WTC11 (cell line): ENCODE results near the gene HCRT. TPM values are rescaled to one million over a fixed set of nuclear protein-coding genes. Genes with fewer than 3 reads are reported as not detected.

Experiments
- CREM ChIP-seq: sonication (generic); formaldehyde crosslinking; IDR thresholded peaks from 2 replicates; pipeline ENCODE4 v1.8.1; 2022; ENCODE audit warnings: mild to moderate bottlenecking, missing genetic modification reagents, moderate library complexity
- EMX1 ChIP-seq: fragments of 250-450 bp; sonication (Bioruptor Pico); IDR thresholded peaks from 2 replicates; pipeline ENCODE4 v1.8.0; 2021; ENCODE audit warnings: mild to moderate bottlenecking
- ETV6 ChIP-seq: sonication (generic); formaldehyde crosslinking; IDR thresholded peaks from 2 replicates; pipeline ENCODE4 v1.8.1; 2022; ENCODE audit warnings: mild to moderate bottlenecking, missing genetic modification reagents
- FOXP1 ChIP-seq: sonication (generic); formaldehyde crosslinking; IDR thresholded peaks from 2 replicates; pipeline ENCODE4 v1.8.0; 2022; ENCODE audit warnings: missing genetic modification reagents, mild to moderate bottlenecking, moderate library complexity, borderline replicate concordance
- GABPB1 ChIP-seq: sonication (generic); formaldehyde crosslinking; IDR thresholded peaks from 2 replicates; pipeline ENCODE4 v1.8.1; 2023; ENCODE audit warnings: mild to moderate bottlenecking, missing genetic modification reagents
- GTF2I ChIP-seq: fragments of 250-450 bp; sonication (Bioruptor Pico); conservative IDR thresholded peaks from 2 replicates; pipeline ENCODE4 v1.4.0; 2021; ENCODE audit warnings: mild to moderate bottlenecking
- HMGA2 ChIP-seq: fragments of 250-450 bp; sonication (Bioruptor Pico); IDR thresholded peaks from 2 replicates; pipeline ENCODE4 v1.4.0; 2021; ENCODE audit warnings: mild to moderate bottlenecking, moderate library complexity
- NFYB ChIP-seq: sonication (generic); formaldehyde crosslinking; conservative IDR thresholded peaks from 2 replicates; pipeline ENCODE4 v1.8.0; 2022; ENCODE audit warnings: low read depth, missing genetic modification reagents
- NR1H2 ChIP-seq: sonication (generic); formaldehyde crosslinking; IDR thresholded peaks from 2 replicates; pipeline ENCODE4 v1.9.0; 2021; ENCODE audit warnings: mild to moderate bottlenecking, moderate library complexity, missing genetic modification reagents
- NR2C2 ChIP-seq: sonication (generic); formaldehyde crosslinking; IDR thresholded peaks from 2 replicates; pipeline ENCODE4 v1.8.0; 2022; ENCODE audit warnings: mild to moderate bottlenecking, missing genetic modification reagents
- PRRX2 ChIP-seq: fragments of 250-450 bp; sonication (Bioruptor Pico); IDR thresholded peaks from 2 replicates; pipeline ENCODE4 v1.8.0; 2021; ENCODE audit warnings: mild to moderate bottlenecking
- RELA ChIP-seq: sonication (generic); formaldehyde crosslinking; IDR thresholded peaks from 2 replicates; pipeline ENCODE4 v1.8.1; 2022; ENCODE audit warnings: missing genetic modification reagents, mild to moderate bottlenecking, borderline replicate concordance
- RORB ChIP-seq: fragments of 250-450 bp; sonication (Bioruptor Pico); IDR thresholded peaks from 2 replicates; pipeline ENCODE4 v1.9.0; 2021; ENCODE audit warnings: mild to moderate bottlenecking
- SMAD3 ChIP-seq: sonication (generic); formaldehyde crosslinking; IDR thresholded peaks from 2 replicates; pipeline ENCODE4 v1.8.0; 2022; ENCODE audit warnings: missing genetic modification reagents, mild to moderate bottlenecking, borderline replicate concordance
- SMAD4 ChIP-seq: sonication (generic); formaldehyde crosslinking; IDR thresholded peaks from 2 replicates; pipeline ENCODE4 v1.8.0; 2022; ENCODE audit warnings: mild to moderate bottlenecking, missing genetic modification reagents
- SP1 ChIP-seq: sonication (generic); formaldehyde crosslinking; conservative IDR thresholded peaks from 2 replicates; pipeline ENCODE4 v1.8.1; 2022; ENCODE audit warnings: missing genetic modification reagents
- ZNF121 ChIP-seq: sonication (generic); formaldehyde crosslinking; IDR thresholded peaks from 2 replicates; pipeline ENCODE4 v1.8.0; 2023; ENCODE audit warnings: missing genetic modification reagents
- ZNF219 ChIP-seq: sonication (generic); formaldehyde crosslinking; IDR thresholded peaks from 2 replicates; pipeline ENCODE4 v1.8.0; 2023; ENCODE audit warnings: missing genetic modification reagents, mild to moderate bottlenecking, borderline replicate concordance
- ZNF232 ChIP-seq: sonication (generic); formaldehyde crosslinking; IDR thresholded peaks from 2 replicates; pipeline ENCODE4 v1.8.0; 2022; ENCODE audit warnings: mild to moderate bottlenecking, missing genetic modification reagents
- ZNF263 ChIP-seq: sonication (generic); formaldehyde crosslinking; IDR thresholded peaks from 2 replicates; pipeline ENCODE4 v1.8.1; 2022; ENCODE audit warnings: low read depth, mild to moderate bottlenecking, moderate library complexity, missing genetic modification reagents
- ZNF317 ChIP-seq: sonication (generic); formaldehyde crosslinking; IDR thresholded peaks from 2 replicates; pipeline ENCODE4 v1.8.1; 2023; ENCODE audit warnings: low read depth, mild to moderate bottlenecking, moderate library complexity, missing genetic modification reagents, borderline replicate concordance
- ZNF671 ChIP-seq: fragments of 250-450 bp; sonication (Bioruptor Pico); IDR thresholded peaks from 2 replicates; pipeline ENCODE4 v1.8.0; 2021; ENCODE audit warnings: mild to moderate bottlenecking
- total RNA-seq: library from RNA; stranded (reverse); gene quantifications from 3 replicates; pipeline ENCODE4 v1.2.3, GENCODE V29; 2021
- TF ChIP-seq, protein P1 (sequence below): sonication (generic); formaldehyde crosslinking; IDR thresholded peaks from 2 replicates; pipeline ENCODE4 v1.8.1; 2022; ENCODE audit warnings: low read depth, mild to moderate bottlenecking, moderate library complexity, missing genetic modification reagents, borderline replicate concordance
- TF ChIP-seq, protein P2 (sequence below): sonication (generic); formaldehyde crosslinking; IDR thresholded peaks from 2 replicates; pipeline ENCODE4 v1.8.1; 2022; ENCODE audit warnings: mild to moderate bottlenecking, moderate library complexity, missing genetic modification reagents
- TF ChIP-seq, protein P3 (sequence below): fragments of 250-450 bp; sonication (Bioruptor Pico); IDR thresholded peaks from 2 replicates; pipeline ENCODE4 v2.1.2; 2022; ENCODE audit warnings: mild to moderate bottlenecking, moderate library complexity
- TF ChIP-seq, protein P4 (sequence below): fragments of 200-600 bp; IDR thresholded peaks from 2 replicates; pipeline ENCODE4 v1.8.0; 2022; ENCODE audit warnings: antibody characterized with exemption
- TF ChIP-seq, protein P5 (sequence below): fragments of 250-450 bp; sonication (Bioruptor Pico); IDR thresholded peaks from 2 replicates; pipeline ENCODE4 v1.9.0; 2021; ENCODE audit warnings: moderate library complexity, mild to moderate bottlenecking, inconsistent platforms, borderline replicate concordance
- TF ChIP-seq, protein P6 (sequence below): sonication (generic); formaldehyde crosslinking; conservative IDR thresholded peaks from 2 replicates; pipeline ENCODE4 v1.8.1; 2022; ENCODE audit warnings: mild to moderate bottlenecking, missing genetic modification reagents
- TF ChIP-seq, protein P7 (sequence below): sonication (generic); formaldehyde crosslinking; IDR thresholded peaks from 2 replicates; pipeline ENCODE4 v1.8.1; 2023; ENCODE audit warnings: mild to moderate bottlenecking, missing genetic modification reagents
- TF ChIP-seq, protein P8 (sequence below): sonication (generic); formaldehyde crosslinking; IDR thresholded peaks from 2 replicates; pipeline ENCODE4 v1.8.1; 2023; ENCODE audit warnings: mild to moderate bottlenecking, missing genetic modification reagents, moderate library complexity
- TF ChIP-seq, protein P9 (sequence below): sonication (generic); formaldehyde crosslinking; IDR thresholded peaks from 2 replicates; pipeline ENCODE4 v1.8.0; 2022; ENCODE audit warnings: mild to moderate bottlenecking, missing genetic modification reagents

Gene HCRT
- total RNA-seq, 1 experiment from 2014 or later: not detected

DNA sequence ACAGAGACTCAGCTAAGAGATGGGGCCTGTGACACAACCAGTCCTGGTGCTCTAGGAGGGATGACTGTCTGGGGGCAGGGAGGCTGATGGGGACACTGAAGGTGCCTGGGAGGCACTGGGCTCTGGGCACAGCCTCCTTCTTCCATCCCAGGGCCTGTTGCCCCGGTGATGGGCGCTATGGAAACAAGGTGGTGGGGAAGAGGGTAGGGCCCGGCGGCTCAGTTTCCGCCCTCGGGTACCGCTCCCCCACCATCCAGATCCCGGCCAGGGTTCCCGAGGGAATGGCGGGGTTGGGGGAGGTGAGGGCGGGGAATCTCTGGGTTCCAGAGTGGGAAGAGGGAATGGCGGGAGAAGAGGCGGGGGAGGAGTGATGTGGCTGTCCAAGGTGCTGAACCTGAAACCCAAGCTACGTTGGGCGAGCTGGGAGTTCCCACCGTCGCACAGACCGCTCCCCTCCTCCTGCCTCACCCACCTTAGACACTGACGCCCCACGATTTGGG lies 5.3 kb downstream of the HCRT start (continued):
- TF ChIP-seq, protein P1, sequence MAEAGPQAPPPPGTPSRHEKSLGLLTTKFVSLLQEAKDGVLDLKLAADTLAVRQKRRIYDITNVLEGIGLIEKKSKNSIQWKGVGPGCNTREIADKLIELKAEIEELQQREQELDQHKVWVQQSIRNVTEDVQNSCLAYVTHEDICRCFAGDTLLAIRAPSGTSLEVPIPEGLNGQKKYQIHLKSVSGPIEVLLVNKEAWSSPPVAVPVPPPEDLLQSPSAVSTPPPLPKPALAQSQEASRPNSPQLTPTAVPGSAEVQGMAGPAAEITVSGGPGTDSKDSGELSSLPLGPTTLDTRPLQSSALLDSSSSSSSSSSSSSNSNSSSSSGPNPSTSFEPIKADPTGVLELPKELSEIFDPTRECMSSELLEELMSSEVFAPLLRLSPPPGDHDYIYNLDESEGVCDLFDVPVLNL: peak; percentile 73
- TF ChIP-seq NR1H2 (CRISPR knock-in tag) (no peak), ZNF219 (CRISPR knock-in tag) (0 out of 2 replicates have a peak, but pooled peaks have one; percentile 21), SP1 (CRISPR knock-in tag) (peak; percentile 73), HMGA2 (no peak), RELA (CRISPR knock-in tag) (no peak; the same call in 1 of the 2 replicates), ETV6 (CRISPR knock-in tag) (no peak), CREM (CRISPR knock-in tag) (peak; percentile 54; the same call in 1 of the 2 replicates), ZNF121 (CRISPR knock-in tag) (no peak), PRRX2 (CRISPR knock-in tag) (no peak), EMX1 (CRISPR knock-in tag) (no peak), ZNF317 (CRISPR knock-in tag) (no peak), FOXP1 (CRISPR knock-in tag) (peak; percentile 73), ZNF671 (no peak), GTF2I (no peak), NFYB (CRISPR knock-in tag) (0 out of 2 replicates have a peak, but pooled peaks have one; percentile 29), SMAD3 (CRISPR knock-in tag) (peak; percentile 73; the same call in 1 of the 2 replicates), ZNF232 (peak; percentile 89), RORB (CRISPR knock-in tag) (no peak), GABPB1 (CRISPR knock-in tag) (peak; percentile 54; the same call in 1 of the 2 replicates), ZNF263 (CRISPR knock-in tag) (no peak), NR2C2 (no peak), SMAD4 (CRISPR knock-in tag) (no peak)
- TF ChIP-seq, protein P2, sequence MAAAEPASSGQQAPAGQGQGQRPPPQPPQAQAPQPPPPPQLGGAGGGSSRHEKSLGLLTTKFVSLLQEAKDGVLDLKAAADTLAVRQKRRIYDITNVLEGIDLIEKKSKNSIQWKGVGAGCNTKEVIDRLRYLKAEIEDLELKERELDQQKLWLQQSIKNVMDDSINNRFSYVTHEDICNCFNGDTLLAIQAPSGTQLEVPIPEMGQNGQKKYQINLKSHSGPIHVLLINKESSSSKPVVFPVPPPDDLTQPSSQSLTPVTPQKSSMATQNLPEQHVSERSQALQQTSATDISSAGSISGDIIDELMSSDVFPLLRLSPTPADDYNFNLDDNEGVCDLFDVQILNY: peak; percentile 42; the same call in 1 of the 2 replicates
- TF ChIP-seq, protein P3, sequence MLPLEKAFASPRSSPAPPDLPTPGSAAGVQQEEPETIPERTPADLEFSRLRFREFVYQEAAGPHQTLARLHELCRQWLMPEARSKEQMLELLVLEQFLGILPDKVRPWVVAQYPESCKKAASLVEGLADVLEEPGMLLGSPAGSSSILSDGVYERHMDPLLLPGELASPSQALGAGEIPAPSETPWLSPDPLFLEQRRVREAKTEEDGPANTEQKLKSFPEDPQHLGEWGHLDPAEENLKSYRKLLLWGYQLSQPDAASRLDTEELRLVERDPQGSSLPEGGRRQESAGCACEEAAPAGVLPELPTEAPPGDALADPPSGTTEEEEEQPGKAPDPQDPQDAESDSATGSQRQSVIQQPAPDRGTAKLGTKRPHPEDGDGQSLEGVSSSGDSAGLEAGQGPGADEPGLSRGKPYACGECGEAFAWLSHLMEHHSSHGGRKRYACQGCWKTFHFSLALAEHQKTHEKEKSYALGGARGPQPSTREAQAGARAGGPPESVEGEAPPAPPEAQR (CRISPR knock-in tag): no peak
- TF ChIP-seq, protein P4, sequence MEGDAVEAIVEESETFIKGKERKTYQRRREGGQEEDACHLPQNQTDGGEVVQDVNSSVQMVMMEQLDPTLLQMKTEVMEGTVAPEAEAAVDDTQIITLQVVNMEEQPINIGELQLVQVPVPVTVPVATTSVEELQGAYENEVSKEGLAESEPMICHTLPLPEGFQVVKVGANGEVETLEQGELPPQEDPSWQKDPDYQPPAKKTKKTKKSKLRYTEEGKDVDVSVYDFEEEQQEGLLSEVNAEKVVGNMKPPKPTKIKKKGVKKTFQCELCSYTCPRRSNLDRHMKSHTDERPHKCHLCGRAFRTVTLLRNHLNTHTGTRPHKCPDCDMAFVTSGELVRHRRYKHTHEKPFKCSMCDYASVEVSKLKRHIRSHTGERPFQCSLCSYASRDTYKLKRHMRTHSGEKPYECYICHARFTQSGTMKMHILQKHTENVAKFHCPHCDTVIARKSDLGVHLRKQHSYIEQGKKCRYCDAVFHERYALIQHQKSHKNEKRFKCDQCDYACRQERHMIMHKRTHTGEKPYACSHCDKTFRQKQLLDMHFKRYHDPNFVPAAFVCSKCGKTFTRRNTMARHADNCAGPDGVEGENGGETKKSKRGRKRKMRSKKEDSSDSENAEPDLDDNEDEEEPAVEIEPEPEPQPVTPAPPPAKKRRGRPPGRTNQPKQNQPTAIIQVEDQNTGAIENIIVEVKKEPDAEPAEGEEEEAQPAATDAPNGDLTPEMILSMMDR: no peak
- TF ChIP-seq, protein P5, sequence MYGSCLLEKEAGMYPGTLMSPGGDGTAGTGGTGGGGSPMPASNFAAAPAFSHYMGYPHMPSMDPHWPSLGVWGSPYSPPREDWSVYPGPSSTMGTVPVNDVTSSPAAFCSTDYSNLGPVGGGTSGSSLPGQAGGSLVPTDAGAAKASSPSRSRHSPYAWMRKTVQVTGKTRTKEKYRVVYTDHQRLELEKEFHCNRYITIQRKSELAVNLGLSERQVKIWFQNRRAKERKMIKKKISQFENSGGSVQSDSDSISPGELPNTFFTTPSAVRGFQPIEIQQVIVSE (CRISPR knock-in tag): no peak
- TF ChIP-seq, protein P6, sequence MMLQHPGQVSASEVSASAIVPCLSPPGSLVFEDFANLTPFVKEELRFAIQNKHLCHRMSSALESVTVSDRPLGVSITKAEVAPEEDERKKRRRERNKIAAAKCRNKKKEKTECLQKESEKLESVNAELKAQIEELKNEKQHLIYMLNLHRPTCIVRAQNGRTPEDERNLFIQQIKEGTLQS: no peak
- TF ChIP-seq, protein P7, sequence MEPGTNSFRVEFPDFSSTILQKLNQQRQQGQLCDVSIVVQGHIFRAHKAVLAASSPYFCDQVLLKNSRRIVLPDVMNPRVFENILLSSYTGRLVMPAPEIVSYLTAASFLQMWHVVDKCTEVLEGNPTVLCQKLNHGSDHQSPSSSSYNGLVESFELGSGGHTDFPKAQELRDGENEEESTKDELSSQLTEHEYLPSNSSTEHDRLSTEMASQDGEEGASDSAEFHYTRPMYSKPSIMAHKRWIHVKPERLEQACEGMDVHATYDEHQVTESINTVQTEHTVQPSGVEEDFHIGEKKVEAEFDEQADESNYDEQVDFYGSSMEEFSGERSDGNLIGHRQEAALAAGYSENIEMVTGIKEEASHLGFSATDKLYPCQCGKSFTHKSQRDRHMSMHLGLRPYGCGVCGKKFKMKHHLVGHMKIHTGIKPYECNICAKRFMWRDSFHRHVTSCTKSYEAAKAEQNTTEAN (CRISPR knock-in tag): peak; percentile 71; the same call in 1 of the 2 replicates
- TF ChIP-seq, protein P8, sequence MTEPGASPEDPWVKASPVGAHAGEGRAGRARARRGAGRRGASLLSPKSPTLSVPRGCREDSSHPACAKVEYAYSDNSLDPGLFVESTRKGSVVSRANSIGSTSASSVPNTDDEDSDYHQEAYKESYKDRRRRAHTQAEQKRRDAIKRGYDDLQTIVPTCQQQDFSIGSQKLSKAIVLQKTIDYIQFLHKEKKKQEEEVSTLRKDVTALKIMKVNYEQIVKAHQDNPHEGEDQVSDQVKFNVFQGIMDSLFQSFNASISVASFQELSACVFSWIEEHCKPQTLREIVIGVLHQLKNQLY (CRISPR knock-in tag): no peak
- TF ChIP-seq, protein P9, sequence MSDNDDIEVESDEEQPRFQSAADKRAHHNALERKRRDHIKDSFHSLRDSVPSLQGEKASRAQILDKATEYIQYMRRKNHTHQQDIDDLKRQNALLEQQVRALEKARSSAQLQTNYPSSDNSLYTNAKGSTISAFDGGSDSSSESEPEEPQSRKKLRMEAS (CRISPR knock-in tag): peak; percentile 25; the same call in 1 of the 2 replicates
